WERI-Rb-1 (cell line): ENCODE results near the gene MBD5.

Source experiments
- DNase-seq: peaks from one replicate; pipeline ENCODE4 v3.0.0-alpha.2; 2020
- H3K27ac ChIP-seq: fragments of 250-450 bp; sonication (Bioruptor Pico); 2 replicates; pipeline ENCODE4 v1.5.1; 2020; ENCODE audit warnings: mild to moderate bottlenecking, moderate library complexity
- H3K27me3 ChIP-seq: fragments of 250-450 bp; sonication (Bioruptor Pico); 2 replicates; pipeline ENCODE4 v1.5.1; 2021; ENCODE audit warnings: mild to moderate bottlenecking, low read depth, moderate library complexity; ENCODE audit not compliant: insufficient read depth, severe bottlenecking
- H3K36me3 ChIP-seq: fragments of 250-450 bp; sonication (Bioruptor Pico); 2 replicates; pipeline ENCODE4 v1.5.1; 2020; ENCODE audit warnings: mild to moderate bottlenecking, moderate library complexity
- H3K4me3 ChIP-seq: 2 replicates; pipeline ENCODE4 v1.5.1; 2011; ENCODE audit warnings: low read depth, mild to moderate bottlenecking, control low read depth, low read length
- H3K9me3 ChIP-seq: fragments of 250-450 bp; sonication (Bioruptor Pico); 2 replicates; pipeline ENCODE4 v1.5.1; 2021; ENCODE audit warnings: mild to moderate bottlenecking, moderate library complexity; ENCODE audit not compliant: severe bottlenecking
- TF ChIP-seq, protein P1 (sequence below): IDR thresholded peaks from 2 replicates; pipeline ENCODE4 v1.5.1; 2011; ENCODE audit warnings: low read depth, mild to moderate bottlenecking, control low read depth, inconsistent platforms, low read length

The MBD5 gene

DNA sequence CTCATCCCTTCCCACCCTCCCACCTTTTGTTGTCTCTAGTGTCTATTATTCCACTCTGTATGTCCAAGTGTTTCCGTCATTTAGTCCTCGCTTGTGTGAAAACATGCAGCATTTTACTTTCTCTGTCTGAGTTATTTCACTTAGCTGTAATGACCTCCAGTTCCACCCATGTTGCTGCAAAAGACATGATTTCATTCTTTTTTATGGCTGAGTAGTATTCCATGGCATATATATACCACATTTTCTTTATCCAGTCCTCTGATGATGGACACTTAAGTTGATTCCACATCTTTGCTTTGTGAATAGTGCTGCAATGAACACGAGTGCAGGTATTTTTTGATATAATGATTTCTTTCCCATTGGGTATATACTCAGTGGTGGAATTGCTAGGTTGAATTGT lies 296.7 kb downstream of the MBD5 start:
- DNase-seq: no peak
- Histone ChIP-seq H3K36me3 (no peaks in the 10 kb centered on the region), H3K4me3 (no peak overlapping the region), H3K27me3 (no peaks in the 10 kb centered on the region), H3K9me3 (no peaks in the 10 kb centered on the region), H3K27ac (no peak overlapping the region)
- TF ChIP-seq, protein P1, sequence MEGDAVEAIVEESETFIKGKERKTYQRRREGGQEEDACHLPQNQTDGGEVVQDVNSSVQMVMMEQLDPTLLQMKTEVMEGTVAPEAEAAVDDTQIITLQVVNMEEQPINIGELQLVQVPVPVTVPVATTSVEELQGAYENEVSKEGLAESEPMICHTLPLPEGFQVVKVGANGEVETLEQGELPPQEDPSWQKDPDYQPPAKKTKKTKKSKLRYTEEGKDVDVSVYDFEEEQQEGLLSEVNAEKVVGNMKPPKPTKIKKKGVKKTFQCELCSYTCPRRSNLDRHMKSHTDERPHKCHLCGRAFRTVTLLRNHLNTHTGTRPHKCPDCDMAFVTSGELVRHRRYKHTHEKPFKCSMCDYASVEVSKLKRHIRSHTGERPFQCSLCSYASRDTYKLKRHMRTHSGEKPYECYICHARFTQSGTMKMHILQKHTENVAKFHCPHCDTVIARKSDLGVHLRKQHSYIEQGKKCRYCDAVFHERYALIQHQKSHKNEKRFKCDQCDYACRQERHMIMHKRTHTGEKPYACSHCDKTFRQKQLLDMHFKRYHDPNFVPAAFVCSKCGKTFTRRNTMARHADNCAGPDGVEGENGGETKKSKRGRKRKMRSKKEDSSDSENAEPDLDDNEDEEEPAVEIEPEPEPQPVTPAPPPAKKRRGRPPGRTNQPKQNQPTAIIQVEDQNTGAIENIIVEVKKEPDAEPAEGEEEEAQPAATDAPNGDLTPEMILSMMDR: no peak

DNA sequence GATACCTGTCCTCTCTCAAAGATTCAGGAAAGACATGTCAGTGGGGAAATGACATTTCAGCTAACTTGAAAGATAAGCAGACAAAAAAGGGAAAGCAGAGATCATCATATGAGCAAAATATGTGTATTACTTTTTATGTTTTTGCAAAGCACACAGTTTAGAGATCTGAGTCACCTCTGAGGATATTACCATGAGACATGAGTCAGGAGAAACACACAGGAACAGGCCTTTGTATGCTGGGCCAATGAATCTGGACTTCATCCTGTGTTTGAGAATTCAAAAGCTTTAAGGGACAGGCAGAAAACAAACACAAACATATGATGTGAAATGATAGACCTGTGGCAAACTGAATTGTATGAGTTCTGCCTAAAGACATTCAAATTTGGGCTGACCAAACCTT lies 317.6 kb downstream of the MBD5 start:
- Histone ChIP-seq H3K27ac (no peak overlapping the region), H3K4me3 (no peak overlapping the region), H3K27me3 (no peaks in the 10 kb centered on the region), H3K36me3 (no peaks in the 10 kb centered on the region), H3K9me3 (no peaks in the 10 kb centered on the region)
- DNase-seq: no peak
- TF ChIP-seq, protein P1: no peak

GRCh38 chr2:148342086-148342485 lies 321.2 kb downstream of the MBD5 start:
- Histone ChIP-seq H3K27me3 (no peaks in the 10 kb centered on the region), H3K9me3 (no peaks in the 10 kb centered on the region), H3K27ac (no peak overlapping the region), H3K36me3 (no peaks in the 10 kb centered on the region), H3K4me3 (no peak overlapping the region)
- TF ChIP-seq, protein P1: no peak
- no peak for DNase-seq

DNA sequence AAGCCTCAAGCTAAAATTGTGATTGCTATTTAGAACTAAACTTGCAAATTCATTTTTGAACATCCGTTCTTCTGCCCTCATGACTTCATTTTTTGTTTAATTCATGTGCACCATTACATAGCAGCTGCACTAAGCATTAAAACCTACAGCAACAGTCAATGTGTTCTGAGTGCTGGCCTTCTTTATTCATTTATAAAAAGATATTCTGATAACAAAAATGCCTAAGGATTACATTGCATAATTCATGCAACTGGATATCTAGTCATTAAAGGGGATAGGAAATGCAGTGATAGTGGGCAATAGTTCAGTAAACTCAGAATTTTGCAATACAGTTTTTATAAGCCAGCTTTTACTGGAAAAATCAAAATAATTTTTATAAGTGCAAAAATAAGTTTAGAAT lies 329.3 kb downstream of the MBD5 start:
- no peak overlapping the region for H3K27ac ChIP-seq
- DNase-seq: no peak
- H3K36me3 ChIP-seq: no peaks in the 10 kb centered on the region
- no peaks in the 10 kb centered on the region for H3K27me3 ChIP-seq
- no peak overlapping the region for H3K4me3 ChIP-seq
- TF ChIP-seq, protein P1: no peak
- no peaks in the 10 kb centered on the region for H3K9me3 ChIP-seq

- H3K4me3 ChIP-seq: no peak overlapping the region
- no peak for DNase-seq
- no peak overlapping the region for H3K27ac ChIP-seq
- TF ChIP-seq, protein P1: no peak
- H3K27me3 ChIP-seq: no peaks in the 10 kb centered on the region
- no peaks in the 10 kb centered on the region for H3K36me3 ChIP-seq
- no peaks in the 10 kb centered on the region for H3K9me3 ChIP-seq
These were observed 330.7 kb downstream of the MBD5 start for GRCh38 chr2:148351437-148352143.

GRCh38 chr2:148358375-148358774 lies 337.5 kb downstream of the MBD5 start:
- no peaks in the 10 kb centered on the region for H3K27me3 ChIP-seq
- no peak for DNase-seq
- H3K9me3 ChIP-seq: no peaks in the 10 kb centered on the region
- no peak overlapping the region for H3K27ac ChIP-seq
- no peaks in the 10 kb centered on the region for H3K36me3 ChIP-seq
- TF ChIP-seq, protein P1: no peak
- no peak overlapping the region for H3K4me3 ChIP-seq
